ENCODE results near the gene PRKG1.

PRKG1 gene

DNA sequence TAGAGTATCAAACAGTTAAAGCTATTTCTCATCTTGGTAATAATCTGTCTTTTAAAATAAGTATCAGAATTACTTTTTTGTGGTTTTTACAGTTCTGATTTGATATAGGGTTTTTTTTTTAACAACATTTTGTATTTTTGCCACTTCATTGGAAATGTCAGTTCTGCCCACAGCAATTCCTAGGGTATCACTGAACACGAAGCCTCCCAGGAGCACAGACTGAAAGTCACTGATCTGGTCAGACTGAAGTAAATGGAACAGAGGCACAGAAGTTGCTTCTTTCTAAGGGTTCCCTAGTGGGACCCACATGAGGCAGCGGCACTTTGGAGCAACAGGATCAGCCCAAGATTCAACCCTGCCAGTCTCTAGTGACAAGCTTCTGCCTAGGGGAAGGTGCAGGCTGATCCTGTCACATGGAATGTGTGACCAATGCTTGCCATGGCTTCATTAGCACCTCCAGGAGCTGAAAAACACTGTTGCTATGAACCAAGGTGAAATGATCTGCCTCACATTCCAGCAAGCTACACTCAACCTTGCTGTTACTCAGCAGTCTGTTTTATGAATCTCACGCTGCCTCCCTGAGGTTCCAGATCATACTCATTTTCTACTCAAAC is 898.6 kb downstream of the PRKG1 start:
- no peak for DNase-seq

DNA sequence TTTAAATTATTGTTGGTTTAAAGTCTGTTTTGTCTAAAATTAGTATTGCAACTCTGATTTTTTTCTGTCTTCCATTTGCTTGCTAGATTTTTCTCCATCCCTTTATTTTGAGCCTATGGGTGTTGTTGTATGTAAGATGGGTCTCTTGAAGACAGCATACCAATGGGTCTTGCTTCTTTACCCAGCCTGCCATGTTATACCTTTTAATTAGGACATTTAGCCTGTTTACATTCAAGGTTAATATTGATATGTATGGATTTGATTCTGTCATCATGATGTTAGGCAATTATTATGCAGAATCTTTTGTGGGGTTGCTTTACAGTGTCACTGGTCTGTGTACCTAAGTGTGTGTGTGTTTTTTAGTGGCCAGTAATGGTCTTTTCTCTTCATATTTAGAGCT is 906.5 kb downstream of the PRKG1 start:
- no peak for DNase-seq

- DNase-seq = no peak
These were observed 907.4 kb downstream of the PRKG1 start for GRCh38 chr10:51981731-51982130.

DNA sequence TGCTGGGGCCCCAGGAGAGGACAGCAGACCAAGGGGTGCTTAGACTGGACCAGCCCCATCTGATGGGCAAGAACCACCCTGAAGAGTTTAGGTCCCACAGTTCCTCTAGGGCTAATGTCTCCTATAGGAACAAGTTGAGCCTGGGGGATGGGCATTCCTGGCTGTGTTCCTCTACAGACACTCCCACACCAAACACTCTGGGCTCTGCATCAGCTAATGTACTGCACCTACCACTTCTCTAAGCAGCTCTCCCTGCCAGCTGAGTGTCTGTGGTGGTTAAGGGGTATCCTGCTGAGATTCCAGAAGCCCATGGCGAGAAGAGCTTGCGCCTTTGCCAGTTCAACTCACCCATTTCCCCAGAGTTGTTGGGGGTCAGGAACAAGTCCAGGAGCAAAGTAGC is 909.2 kb downstream of the PRKG1 start:
- no peak for DNase-seq

- no peak for DNase-seq
These were observed 911.0 kb downstream of the PRKG1 start for GRCh38 chr10:51985336-51985735.

DNA sequence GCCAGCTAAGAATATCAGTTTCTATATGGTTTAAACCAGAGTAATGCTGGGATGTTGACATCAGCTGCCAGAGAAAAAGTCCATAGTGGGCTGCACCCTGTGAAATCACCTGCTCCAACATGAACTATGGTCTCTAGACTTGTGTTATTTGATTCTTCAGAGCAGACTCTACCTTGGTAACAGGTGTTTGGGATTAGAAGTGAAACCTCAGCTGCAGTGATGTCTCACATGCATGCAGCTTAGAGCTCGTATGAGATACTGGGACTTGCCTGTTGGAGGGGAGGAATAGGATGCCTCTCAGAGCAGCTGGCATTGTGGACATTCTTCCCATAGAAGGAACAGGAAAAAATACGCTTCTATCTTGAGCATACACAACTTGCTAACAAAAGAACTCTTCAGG is 912.2 kb downstream of the PRKG1 start:
- DNase-seq = no peak

DNA sequence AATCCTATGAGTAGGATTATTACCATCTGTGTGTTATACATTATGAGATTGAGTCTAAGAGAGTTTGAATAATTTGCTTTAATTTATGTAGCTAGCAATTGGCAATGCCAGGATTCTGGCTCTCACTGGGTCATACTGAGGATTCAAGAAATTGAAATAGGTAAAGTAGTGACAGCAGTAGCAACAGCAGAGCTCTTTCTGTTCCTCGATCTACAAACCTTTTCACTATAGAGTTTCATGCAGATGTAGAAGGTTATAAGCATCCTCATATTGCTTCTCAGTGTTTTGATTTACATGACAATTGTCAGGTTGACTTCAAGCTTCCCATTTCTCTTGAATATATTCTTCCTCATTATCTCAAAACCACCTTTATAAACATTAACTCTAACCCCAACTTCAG is 919.2 kb downstream of the PRKG1 start:
- no peak for DNase-seq

DNA sequence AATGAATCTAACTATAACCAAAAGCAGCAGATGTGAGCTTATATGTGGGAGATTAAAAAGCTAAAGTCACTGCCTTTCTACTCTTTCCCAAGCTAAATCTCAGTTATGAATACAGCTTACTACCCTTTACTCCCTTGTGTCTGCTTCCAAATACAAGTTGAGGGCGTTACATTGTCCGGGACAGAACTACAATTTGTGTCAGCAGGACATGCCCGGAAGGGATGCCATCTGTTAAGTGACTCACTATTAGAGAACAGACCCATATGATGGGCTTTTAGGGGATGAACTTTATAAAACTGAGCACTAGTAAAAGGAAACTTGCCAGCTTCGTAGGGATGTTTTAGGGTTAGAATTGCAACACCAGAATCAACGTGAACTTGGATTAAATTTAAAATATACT is 924.8 kb downstream of the PRKG1 start:
- DNase-seq = no peak

- peak; percentile 10 to 21 for DNase-seq
These were observed 930.2 kb downstream of the PRKG1 start for GRCh38 chr10:52004342-52004949.

DNA sequence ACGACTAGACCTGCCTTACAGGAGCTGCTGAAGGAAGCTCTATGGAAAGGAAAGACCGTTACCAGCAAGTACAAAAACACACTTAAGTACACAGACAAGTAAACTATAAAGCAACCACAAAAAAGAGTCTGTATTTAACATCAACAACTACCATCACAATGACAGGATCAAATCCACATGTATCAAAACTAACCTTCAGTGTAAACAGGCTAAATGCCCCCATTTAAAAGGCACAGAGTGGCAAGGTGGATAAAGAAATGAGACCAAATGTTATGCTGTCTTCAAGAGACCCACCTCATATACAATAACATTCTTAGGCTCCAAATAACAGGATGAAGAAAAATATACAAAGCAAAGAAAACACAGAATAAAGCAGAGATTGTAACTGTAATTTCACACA is 932.8 kb downstream of the PRKG1 start:
- no peak for DNase-seq

GRCh38 chr10:52011118-52011517 is 936.8 kb downstream of the PRKG1 start:
- DNase-seq = no peak

DNA sequence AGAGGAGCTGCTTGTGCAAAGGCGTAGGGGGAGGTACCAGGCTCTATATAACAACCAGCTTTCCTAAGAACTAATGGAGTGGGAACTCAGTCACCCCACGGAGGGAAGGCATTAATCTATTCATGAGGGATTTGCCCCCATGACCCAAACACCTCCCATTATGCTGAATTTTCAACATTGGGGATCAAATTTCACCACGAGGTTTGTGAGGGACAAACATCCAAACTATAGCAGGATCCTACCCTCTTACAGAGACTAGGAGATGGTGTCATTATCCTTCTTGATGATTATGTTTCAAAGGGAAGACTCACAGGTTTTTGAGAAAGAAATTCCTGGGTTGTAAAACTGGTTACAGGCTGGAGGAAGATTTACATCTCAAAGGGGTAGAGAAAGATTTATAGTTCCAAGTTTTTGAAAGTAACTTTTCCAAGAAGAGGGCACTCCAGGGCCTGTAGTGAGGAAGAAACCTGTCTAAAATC is 944.8 kb downstream of the PRKG1 start:
- DNase-seq = no peak

DNA sequence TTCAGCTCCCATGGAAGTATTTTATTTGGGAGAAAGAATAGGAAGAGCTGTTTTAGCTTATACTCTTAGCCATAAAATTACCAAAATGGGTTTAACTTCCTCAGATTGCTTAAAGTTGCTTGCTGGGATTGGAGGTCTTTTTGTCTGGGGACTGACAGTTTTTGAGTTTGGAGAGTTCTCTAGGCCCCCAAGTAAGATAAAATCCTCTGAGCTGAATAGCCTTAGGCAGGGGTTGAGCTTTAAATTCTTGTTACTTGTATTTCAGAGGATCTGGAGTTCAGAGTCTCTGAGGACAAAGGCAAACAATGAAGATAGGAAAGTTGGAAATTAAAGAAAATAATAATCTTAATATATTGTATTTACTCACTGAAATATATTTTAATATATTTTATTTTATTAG is 945.4 kb downstream of the PRKG1 start:
- no peak for DNase-seq

GRCh38 chr10:52020173-52020572 is 945.9 kb downstream of the PRKG1 start:
- DNase-seq = no peak

DNA sequence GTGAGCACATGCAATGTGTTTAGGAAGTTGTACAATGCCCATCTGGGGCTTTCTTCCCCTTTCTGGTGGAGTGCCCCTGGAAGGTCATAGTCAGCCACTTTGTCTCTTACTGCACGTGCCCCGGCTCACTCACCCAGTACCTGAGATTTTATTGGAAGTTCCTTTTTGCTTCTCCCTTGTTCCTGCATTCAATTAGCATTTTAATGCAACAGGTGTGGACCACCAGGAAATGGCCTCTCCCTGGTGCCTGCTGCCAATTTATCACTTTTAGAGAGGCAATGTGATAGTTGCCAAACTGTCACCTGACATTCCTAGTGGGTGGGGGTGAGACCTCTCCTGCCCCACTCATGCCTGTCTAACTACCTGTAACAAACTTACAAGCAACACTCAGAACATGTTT is 946.4 kb downstream of the PRKG1 start:
- no peak for DNase-seq

DNA sequence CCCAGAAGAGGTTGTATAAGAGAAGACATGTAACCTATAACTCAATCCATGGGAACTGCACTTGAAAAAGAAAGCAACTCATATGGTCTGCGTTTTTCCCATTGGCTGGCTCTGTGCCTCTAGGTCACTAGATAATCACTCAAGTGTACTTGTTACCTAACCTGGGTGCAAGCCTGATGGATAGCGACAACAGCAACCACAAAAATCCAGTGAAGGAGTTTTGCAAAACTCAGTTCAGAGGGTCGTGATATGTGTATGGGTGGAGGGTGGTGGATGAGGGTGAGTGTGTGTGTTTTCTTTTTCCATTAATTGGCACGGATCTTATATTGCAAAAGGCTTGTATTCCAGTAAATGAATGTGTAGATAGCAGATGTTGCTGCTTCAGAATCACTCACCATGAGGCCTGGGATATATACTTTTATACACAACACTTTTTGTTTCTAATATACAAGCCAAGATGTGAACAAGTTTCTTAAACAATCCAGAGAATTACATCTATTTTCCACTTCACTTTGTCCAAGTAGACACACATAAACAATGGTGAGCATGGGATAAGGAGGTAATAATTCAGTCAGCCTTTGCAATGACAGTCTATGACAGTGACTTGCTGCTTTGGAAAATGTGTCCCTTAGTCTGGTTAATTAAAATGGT is 952.9 kb downstream of the PRKG1 start:
- no peak for DNase-seq

DNA sequence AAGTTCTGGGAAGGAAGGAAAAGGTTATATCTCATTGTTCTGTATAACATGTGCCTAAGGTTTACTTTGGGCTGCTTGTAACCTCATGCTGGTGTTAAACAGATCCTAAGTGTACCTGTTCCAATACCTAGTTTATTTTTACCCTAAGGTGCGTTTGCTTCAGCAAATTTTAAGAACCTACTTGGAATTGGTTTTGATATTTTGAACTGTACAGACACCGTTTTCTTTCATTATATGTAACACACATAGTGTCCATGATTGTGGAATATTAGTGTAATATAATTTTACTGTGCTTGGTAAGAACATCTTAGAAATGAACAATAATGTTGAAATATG is 954.2 kb downstream of the PRKG1 start:
- no peak for DNase-seq

- no peak for DNase-seq
These were observed 955.3 kb downstream of the PRKG1 start for GRCh38 chr10:52029628-52030027.

DNA sequence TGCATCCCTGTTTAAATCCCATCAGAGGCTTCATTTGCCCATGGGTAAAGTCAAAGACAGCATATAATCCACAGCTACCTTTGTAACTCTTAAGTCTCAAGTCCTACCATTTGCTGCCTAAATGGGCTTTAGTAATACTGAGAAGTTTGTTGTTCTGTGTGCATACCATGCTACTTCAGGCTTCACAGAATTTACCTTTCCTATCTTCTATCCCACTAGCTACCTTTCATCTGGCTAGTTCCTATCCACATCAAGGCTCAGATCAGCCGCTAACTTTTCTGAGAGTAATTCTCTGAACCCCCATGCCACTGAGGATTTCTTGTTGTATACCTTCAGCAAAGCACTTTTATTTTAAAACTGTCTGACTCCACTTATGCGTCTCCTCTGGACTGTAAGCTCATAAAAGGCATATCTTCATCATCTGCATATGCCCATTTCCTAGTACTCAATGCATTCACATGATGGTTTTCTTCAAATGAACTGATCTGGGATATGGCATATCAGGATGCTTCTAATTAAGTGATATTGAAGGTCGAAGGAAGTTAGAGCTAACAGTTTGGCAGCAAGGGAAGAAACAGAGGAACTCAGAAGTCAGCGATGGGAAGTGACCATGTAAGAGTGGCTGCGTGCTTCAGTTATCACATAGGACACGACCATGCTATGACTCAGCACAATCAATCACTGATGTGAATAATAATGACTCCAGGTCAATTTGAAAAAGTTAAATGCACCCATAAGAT is 955.9 kb downstream of the PRKG1 start:
- no peak for DNase-seq

GRCh38 chr10:52030975-52031374 is 956.7 kb downstream of the PRKG1 start:
- DNase-seq = no peak

GRCh38 chr10:52031771-52032170 is 957.5 kb downstream of the PRKG1 start:
- no peak for DNase-seq

DNA sequence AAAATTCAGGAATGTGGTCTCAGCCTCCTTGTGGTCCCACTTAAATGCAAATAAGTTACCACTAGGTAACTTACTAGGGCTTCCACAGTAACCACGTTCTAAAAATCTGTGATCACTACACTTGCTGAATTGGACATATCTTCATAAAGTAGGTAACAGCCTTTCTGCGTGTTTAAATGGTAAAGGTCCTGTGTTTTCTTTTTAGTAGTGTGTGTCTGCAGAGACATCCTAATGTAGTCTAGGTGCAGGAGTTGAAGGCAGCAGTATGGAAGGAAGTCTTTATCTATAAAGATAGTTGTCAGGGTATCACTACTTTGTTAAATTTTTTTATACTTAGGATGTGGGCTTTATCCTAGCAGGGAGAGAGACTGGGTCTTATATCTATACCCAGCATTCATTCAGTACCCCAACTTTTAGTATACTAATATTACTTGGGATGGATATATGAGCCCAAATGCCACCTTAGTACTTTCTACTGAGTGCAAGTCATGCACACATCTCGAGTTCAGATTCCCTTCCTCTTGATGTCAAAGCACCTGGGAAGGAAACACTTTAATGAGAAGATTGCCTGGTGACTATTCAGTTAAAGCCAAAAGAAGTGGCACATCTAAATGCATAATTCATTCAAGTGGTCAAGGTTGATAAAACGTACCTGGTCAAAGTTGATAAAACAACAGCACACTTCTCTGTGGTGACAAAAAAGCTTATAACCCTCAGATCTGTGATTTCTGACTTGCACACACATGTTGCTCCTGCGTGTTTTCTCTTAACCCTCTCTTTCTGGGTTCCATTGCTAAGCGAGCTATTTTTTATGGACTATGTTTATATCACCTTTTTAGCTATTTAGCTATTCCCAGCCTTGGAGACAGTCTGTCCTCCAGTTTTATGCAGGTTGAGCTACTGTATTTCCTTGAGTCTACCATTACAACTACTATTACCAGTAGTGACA is 958.7 kb downstream of the PRKG1 start:
- DNase-seq = no peak
